ENCODE measurements around the gene SLC10A3. TPM values are rescaled to one million over a fixed set of nuclear protein-coding genes. Genes with fewer than 3 reads are reported as not detected.
A peak's percentile ranks its signal among the peaks of the same experiment; 100 is the strongest.

The SLC10A3 gene
- polyA plus RNA-seq, 1 of the 3 experiments (the other 2 are of a cell fraction) = 29.7 TPM

DNA sequence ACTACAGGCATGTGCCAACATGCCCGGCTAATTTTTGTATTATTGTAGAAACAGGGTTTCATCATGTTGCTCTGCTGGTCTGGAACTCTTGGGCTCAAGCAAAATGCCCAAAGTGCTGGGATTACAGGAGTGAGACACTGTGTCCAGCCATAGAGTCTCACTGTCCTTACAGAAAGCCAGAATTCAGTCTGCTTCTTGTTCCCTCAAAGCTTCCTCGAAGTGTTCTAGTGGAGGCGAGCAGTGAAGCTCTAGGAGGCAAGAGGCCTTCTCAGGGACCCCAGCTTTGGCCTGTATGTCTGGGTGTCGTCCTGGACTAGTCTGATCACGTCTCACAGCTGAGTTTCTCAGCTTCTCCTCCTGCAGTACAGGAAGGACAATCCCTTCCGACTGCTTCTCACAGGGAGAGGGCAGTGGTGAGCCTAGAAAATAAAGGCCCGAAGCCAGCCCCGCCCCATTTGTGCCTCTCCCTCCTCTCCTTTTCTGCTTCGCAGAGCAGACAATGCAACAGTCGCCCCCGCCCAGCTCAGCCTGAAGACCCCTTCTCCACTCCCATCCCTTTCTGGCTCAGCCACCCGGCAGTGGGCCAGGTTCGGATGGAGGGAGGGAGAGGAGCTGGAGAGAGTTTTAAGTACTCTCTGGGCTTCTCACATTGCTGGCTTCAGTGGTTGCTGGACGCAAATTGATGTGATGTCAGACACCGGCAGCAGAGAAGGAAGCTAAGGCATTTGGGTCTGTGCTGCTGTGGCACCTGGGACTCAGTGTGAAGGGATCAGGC, 36.7 kb upstream of the SLC10A3 start:
- CTCF ChIA-PET = interaction anchor here (0.7 to 1.8 kb wide), 15 partner anchors 9 to 508 kb away, joined by 3 to 14 read pairs (median 5); partner anchors contain the start of genes RPL10, SLC10A3 and TAFAZZIN
- POLR2A ChIA-PET = interaction anchor here (0.8 to 1.7 kb wide), 12 partner anchors 9 to 129 kb away, joined by 3 to 6 read pairs (median 4); partner anchors contain the start of genes IKBKG, LAGE3, RPL10 and TAFAZZIN
- DNase-seq = peak; percentile 72
- TF ChIP-seq SMC3 (IDR thresholded peaks at IDR 0.05; ENCODE audit: low read depth, low read length) (peak; percentile 46), JUND (IDR thresholded peaks at IDR 0.05) (no peak), REST (IDR thresholded peaks at IDR 0.05; ENCODE audit: low read depth, low read length) (no peak), TAF1 (IDR thresholded peaks at IDR 0.05; ENCODE audit: borderline replicate concordance, low read depth, low read length) (no peak; the same call in 1 of the 2 replicates), RFX5 (IDR thresholded peaks at IDR 0.05; ENCODE audit: low read length) (no peak), ELF1 (IDR thresholded peaks at IDR 0.05) (no peak), MEF2A (IDR thresholded peaks at IDR 0.05; ENCODE audit: borderline replicate concordance, low read depth) (no peak), FOSL2 (IDR thresholded peaks at IDR 0.05; ENCODE audit: borderline replicate concordance, low read depth) (no peak), NFIC (IDR thresholded peaks at IDR 0.05; ENCODE audit: borderline replicate concordance) (no peak), MXI1 (IDR thresholded peaks at IDR 0.05; ENCODE audit: low read depth, low read length) (no peak), NRF1 (IDR thresholded peaks at IDR 0.05; ENCODE audit: low read depth, low read length) (no peak), GABPA (IDR thresholded peaks at IDR 0.05; ENCODE audit: low read depth) (no peak), USF2 (IDR thresholded peaks at IDR 0.05; ENCODE audit: borderline replicate concordance, low read depth, low read length) (no peak), SIN3A (IDR thresholded peaks at IDR 0.05; ENCODE audit: borderline replicate concordance, low read depth, low read length) (no peak), RXRA (IDR thresholded peaks at IDR 0.05; ENCODE audit: borderline replicate concordance, low read depth) (no peak), TCF12 (IDR thresholded peaks at IDR 0.05) (no peak), EP300 (IDR thresholded peaks at IDR 0.05; ENCODE audit: borderline replicate concordance in 1 of 2, low read depth in 1 of 2, low read length in 1 of 2) (no peak), POLR2AphosphoS5 (IDR thresholded peaks at IDR 0.05; ENCODE audit: low read depth, low read length) (peak; percentile 46), CHD2 (IDR thresholded peaks at IDR 0.05; ENCODE audit: low read length, partially characterized antibody) (no peak), RAD21 (IDR thresholded peaks at IDR 0.05; ENCODE audit: low read length) (peak; percentile 40)
- TF ChIP-seq, protein P1, sequence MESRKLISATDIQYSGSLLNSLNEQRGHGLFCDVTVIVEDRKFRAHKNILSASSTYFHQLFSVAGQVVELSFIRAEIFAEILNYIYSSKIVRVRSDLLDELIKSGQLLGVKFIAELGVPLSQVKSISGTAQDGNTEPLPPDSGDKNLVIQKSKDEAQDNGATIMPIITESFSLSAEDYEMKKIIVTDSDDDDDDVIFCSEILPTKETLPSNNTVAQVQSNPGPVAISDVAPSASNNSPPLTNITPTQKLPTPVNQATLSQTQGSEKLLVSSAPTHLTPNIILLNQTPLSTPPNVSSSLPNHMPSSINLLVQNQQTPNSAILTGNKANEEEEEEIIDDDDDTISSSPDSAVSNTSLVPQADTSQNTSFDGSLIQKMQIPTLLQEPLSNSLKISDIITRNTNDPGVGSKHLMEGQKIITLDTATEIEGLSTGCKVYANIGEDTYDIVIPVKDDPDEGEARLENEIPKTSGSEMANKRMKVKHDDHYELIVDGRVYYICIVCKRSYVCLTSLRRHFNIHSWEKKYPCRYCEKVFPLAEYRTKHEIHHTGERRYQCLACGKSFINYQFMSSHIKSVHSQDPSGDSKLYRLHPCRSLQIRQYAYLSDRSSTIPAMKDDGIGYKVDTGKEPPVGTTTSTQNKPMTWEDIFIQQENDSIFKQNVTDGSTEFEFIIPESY (IDR thresholded peaks at IDR 0.05; ENCODE audit: borderline replicate concordance, low read depth) = no peak
- TF ChIP-seq, protein P2, sequence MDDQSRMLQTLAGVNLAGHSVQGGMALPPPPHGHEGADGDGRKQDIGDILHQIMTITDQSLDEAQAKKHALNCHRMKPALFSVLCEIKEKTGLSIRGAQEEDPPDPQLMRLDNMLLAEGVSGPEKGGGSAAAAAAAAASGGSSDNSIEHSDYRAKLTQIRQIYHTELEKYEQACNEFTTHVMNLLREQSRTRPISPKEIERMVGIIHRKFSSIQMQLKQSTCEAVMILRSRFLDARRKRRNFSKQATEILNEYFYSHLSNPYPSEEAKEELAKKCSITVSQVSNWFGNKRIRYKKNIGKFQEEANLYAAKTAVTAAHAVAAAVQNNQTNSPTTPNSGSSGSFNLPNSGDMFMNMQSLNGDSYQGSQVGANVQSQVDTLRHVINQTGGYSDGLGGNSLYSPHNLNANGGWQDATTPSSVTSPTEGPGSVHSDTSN (IDR thresholded peaks at IDR 0.05) = 0 out of 2 replicates have a peak, but pooled peaks have one; percentile 34
- TF ChIP-seq, protein P3, sequence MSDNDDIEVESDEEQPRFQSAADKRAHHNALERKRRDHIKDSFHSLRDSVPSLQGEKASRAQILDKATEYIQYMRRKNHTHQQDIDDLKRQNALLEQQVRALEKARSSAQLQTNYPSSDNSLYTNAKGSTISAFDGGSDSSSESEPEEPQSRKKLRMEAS (IDR thresholded peaks at IDR 0.05; ENCODE audit: low read depth) = no peak

More for the DNA sequence above, 36.7 kb upstream of the SLC10A3 start:
- H3K79me2 ChIP-seq (ENCODE audit: insufficient read depth) = no peaks in the 10 kb centered on the region
- no peaks in the 10 kb centered on the region for H3K9me2 ChIP-seq
- peak overlapping the region; percentile 65 for H3K4me2 ChIP-seq
- H3F3A ChIP-seq (replicated peaks; ENCODE audit: insufficient read depth) = peaks cover 4% of the 10 kb centered on the region
- 0 out of 2 replicates have a peak overlapping the region, but pooled peaks have one; percentile 58 for H2AFZ ChIP-seq (ENCODE audit: low read depth)
- H3K4me3 ChIP-seq (ENCODE audit: low read depth in 2 of 2, low read length in 1 of 2) = peak overlapping the region; percentile 9; a peak in 1 of 4 replicates
- H3K4me1 ChIP-seq (ENCODE audit: control insufficient read depth in 1 of 2, insufficient read depth in 2 of 2, low read depth in 1 of 2, low read length in 1 of 2) = peaks cover 3 to 4% of the 10 kb centered on the region in 2 experiments; a peak in 2 of 4 replicates
- H3K9me3 ChIP-seq = no peaks in the 10 kb centered on the region
- H3K36me3 ChIP-seq (replicated peaks in 1 of 2; ENCODE audit: control insufficient read depth in 1 of 2, insufficient read depth in 2 of 2, low read length in 1 of 2) = no peaks in the 10 kb centered on the region
- H3K27ac ChIP-seq (ENCODE audit: low read depth in 2 of 2, low read length in 1 of 2) = peak overlapping the region; percentile 60 to 69
- no peaks in the 10 kb centered on the region for H4K20me1 ChIP-seq (ENCODE audit: insufficient read depth)
- WGBS (ENCODE audit: low lambda C conversion rate) = 2% methylated on average over 15 of the region's 15 CpGs
- peak overlapping the region; percentile 65 for H3K9ac ChIP-seq
- peaks cover 18% of the 10 kb centered on the region; the same call in 1 of the 2 replicates for H3K27me3 ChIP-seq (ENCODE audit: insufficient read depth)
